HG02588 (cell line): ENCODE measurements around the gene KLHL29.

Experiments
- ATAC-seq: cut with Tn5 transposase; IDR thresholded peaks from one replicate; pipeline ENCODE4 v1.9.1; 2021; ENCODE audit warnings: mild to moderate bottlenecking, moderate library complexity; ENCODE audit not compliant: unreplicated experiment

The KLHL29 gene

GRCh38 chr2:23526835-23527790 lies 142.1 kb downstream of the KLHL29 start:
- no peak for ATAC-seq

DNA sequence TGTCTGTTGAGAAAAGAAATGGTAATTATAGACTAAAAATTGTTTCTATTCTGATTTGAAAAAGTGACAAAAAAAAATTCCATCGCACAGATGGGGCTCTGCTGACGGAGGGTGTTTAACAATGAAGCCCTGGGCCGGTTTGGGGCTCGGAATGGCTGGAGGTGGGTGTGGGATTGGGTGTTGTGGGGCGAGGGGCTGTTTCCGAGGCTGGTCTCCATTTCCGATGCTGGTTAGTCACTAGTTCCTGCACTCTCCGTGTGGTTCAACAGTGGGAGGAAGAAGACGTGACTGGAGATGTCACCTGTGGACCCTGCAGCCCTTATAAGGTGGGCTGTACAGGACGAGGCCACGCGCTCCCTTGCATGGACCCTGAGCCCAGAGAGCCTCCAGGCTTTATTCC lies 143.2 kb downstream of the KLHL29 start:
- ATAC-seq: no peak

GRCh38 chr2:23528690-23529089 lies 143.7 kb downstream of the KLHL29 start:
- no peak for ATAC-seq

GRCh38 chr2:23529659-23530058 lies 144.7 kb downstream of the KLHL29 start:
- no peak for ATAC-seq

- no peak for ATAC-seq
Measured at GRCh38 chr2:23530206-23530908, 145.4 kb downstream of the KLHL29 start.

DNA sequence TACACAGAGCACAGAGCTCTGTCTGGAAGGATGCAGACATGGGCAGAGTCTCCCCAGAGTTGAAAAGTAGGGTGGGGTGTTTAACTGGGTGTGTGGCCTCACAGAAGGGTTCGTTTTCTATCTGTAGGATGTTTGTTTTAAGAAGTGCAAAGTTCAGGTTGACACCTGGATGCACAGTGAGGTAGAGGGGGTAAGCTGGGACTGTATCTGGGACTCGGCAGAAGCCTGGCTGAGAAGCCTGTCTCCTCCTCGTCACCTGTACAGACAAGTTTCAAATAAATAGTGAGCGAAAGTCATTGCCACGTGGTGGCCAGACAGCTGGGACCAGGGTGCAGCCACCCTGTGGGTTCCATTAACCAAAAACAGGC lies 145.9 kb downstream of the KLHL29 start:
- no peak for ATAC-seq

GRCh38 chr2:23531280-23531679 lies 146.3 kb downstream of the KLHL29 start:
- no peak for ATAC-seq

- no peak for ATAC-seq
Measured at GRCh38 chr2:23531881-23532280, 146.9 kb downstream of the KLHL29 start.

GRCh38 chr2:23532391-23533337 lies 147.7 kb downstream of the KLHL29 start:
- ATAC-seq: peak; percentile 42

- ATAC-seq: no peak
Measured at GRCh38 chr2:23533338-23533695, 148.3 kb downstream of the KLHL29 start.

DNA sequence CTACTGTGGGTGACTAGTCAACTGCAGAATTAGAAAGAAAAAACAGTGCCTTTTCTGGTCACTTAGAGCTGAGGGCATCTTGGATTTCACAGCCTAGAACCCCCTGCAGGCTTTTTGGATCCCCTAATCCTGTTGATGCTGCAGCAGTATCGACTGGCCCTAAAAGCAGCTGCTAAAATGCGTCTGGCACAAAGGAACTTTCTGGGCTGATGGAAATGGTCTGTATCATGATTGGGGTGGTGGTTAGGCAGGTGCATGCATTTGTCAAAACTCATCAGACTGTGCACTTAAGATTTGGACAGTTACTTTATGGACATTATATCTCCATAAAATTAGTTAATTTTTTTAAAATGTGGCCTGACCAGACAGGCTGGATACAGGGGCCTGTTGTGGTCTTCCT lies 149.8 kb downstream of the KLHL29 start:
- ATAC-seq: no peak

DNA sequence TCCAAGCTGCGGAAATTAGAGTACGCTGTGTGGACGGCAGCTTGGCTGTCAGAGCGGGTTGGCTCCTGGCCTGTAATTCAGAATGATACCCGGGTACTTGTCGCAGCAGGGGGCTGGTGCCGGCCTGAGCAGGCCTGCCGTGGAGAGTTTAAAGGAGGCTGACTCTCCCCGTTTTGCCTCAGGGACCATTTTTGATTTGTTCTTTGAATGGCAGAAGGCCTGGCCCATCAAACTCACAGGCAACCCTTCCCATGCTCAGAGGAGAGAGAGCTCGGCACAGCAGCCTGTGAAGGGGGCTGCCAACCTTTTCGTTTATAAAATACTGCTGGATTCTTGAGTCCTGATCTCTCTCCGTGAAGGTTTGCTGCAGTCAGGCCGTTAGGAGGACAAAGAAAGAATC lies 151.3 kb downstream of the KLHL29 start:
- ATAC-seq: no peak

DNA sequence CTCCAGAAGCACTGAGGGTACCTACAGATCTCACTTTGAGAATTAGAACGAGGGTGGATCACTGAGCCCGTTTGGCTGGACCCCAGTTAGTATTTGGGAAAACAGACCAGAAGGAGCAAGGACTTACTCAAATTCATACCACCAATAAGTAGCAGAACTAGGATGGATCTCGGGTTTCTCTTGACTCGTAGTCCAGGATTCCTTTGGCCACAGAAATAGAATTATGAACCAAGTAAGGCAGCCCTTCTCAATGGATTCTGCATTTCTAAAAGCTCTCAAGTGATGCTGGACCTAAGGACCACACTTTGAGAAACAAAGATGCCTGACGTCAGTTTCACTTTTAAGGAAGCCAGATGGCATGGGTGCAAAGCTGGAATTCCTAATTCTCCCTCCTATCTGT lies 153.0 kb downstream of the KLHL29 start:
- ATAC-seq: no peak

DNA sequence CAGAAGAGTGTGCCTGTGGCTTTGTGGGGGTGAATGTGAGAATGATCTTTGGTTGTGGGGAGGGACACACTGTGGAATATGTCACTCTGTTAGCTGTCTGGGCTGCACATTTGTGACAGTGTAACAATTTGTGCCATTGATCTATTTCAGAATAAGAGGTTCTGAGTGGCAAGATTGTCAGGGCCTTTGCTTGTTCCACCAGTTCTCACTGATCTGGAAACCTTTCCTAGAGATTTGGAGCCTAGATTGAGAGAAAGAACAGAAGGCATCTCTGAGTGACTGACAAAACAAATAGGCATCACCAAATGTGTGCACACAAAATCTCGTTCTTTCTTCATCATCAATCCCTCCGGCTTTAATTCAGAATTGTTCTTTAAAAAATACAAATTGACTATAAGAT lies 153.6 kb downstream of the KLHL29 start:
- ATAC-seq: no peak

DNA sequence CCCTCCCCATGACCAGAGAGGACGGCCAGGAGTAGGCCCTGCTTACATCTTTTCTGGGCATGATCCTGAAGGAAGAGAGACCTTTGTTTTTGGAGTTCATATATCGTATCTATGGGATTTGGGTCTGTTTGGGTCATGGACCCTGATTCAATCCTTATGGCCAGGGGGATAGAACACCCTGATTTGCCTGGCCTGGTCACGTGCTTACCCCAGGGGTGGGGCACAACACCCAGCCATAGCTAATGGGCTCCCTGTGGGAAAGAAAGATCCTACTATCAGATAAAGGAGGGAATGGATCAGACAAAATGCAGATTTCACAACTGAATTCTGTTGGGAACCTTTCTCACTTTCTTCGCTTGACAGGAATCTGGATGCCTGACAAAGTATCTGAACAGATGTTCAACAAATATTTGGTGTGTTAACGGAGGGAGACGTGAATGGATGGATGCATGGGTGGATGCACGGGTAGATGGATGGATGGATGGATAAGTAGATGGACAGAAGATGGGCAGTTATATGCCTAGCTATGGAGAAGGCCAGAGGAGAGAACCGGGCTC lies 155.9 kb downstream of the KLHL29 start:
- ATAC-seq: no peak

DNA sequence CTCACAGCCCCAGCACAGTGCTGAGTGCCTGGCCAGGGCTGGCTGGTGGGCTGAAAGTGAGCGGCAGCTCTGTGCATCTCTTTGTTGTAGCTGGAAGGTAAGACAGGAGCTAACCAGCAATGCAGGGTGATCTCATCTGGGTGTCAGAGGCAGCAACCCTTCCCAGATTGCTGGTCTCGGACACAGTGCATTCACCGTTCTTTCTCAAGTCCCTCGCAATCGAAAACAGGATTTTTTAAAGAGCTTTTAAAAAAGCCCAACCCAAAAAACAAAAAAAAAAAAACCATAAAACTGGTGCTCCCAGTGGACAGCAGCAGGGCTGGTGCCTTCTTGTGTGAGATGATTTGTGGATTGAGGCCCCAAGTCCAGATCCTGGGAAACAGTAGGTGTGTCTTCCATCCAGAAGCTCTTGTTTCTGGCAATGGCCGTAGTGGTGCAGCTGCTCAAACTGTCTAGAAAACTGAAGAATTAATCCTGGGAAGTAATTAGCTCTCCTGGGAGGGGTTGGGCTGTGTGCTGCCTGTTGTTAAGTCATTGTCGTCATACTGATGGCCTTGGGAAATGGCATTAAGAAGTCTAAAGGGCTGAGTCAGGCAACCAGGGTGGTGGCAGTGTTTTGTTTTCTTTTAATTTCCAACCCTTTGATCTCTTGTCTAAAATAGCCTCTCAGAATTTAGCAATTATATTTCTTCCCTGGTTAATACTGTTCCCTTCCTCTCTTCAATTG lies 156.7 kb downstream of the KLHL29 start:
- ATAC-seq: no peak

DNA sequence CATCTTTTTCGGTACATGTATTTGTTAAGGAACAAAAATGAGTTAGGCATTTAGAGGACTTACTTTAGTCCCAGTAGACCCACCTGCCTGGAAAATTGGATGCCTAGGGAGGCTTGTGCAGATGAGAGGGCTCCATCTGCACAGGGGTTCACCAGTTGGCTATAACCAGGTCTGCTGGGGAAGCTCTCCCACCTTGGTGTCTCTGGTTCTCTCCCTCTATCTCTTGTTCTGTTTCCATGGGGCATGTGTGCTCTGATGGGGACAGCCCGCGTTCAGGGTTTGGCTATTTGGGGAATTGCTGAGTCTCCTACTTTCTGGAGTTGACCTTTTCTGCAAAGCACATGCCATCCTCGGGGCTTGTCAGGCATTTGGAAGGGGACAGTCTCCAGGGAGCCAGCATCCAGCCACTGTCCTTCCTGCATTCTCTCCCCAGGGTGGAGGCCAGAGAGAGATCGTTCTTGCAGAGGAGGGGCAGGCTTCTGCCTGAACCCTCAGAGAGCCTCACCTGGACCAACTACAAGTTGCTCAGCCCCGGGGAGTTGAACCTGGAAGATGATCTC lies 157.3 kb downstream of the KLHL29 start:
- no peak for ATAC-seq

GRCh38 chr2:23543302-23543701 lies 158.3 kb downstream of the KLHL29 start:
- no peak for ATAC-seq

GRCh38 chr2:23543728-23544127 lies 158.7 kb downstream of the KLHL29 start:
- ATAC-seq: no peak
